Smooth muscle cell (in vitro differentiated cells): ENCODE results near the gene BEX4. TPM values are rescaled to one million over a fixed set of nuclear protein-coding genes. Genes with fewer than 3 reads are reported as not detected.
"Not testable (repeated sequence)": the region's sequence is repeated elsewhere in the genome, so short reads cannot be mapped to it uniquely, and the experiment has no call there.

Source experiments
- DNase-seq: peaks from one replicate; lab custom pipeline; 2025; ENCODE audit not compliant: unreplicated experiment; lab: John Stamatoyannopoulos, UW
- H2AFZ ChIP-seq: fragments of 200-600 bp; sonication (generic); 2 replicates; pipeline ENCODE4 v1.6.0; 2016; ENCODE audit warnings: antibody characterized with exemption, low read depth, mild to moderate bottlenecking
- H3F3A ChIP-seq: fragments of 200-600 bp; sonication (generic); 2 replicates; pipeline ENCODE4 v1.6.0; 2017; ENCODE audit warnings: antibody characterized with exemption, low read depth
- H3K27ac ChIP-seq: fragments of 200-600 bp; sonication (generic); 2 replicates; pipeline ENCODE4 v1.5.1; 2016; ENCODE audit warnings: low read depth, mild to moderate bottlenecking
- H3K27me3 ChIP-seq: fragments of 200-600 bp; sonication (generic); 2 replicates; pipeline ENCODE4 v1.6.1; 2016; ENCODE audit warnings: low read depth, mild to moderate bottlenecking
- H3K36me3 ChIP-seq: fragments of 200-600 bp; sonication (generic); 2 replicates; pipeline ENCODE4 v1.5.1; 2016; ENCODE audit warnings: low read depth
- H3K4me1 ChIP-seq: fragments of 200-600 bp; sonication (generic); 2 replicates; pipeline ENCODE4 v1.5.1; 2016; ENCODE audit warnings: low read depth
- H3K4me2 ChIP-seq: fragments of 200-600 bp; sonication (generic); 2 replicates; pipeline ENCODE4 v1.6.0; 2016; ENCODE audit warnings: mild to moderate bottlenecking
- H3K4me3 ChIP-seq: fragments of 200-600 bp; sonication (generic); 2 replicates; pipeline ENCODE4 v1.5.1; 2016; ENCODE audit warnings: mild to moderate bottlenecking
- H3K79me2 ChIP-seq: fragments of 200-600 bp; sonication (generic); 2 replicates; pipeline ENCODE4 v1.6.0; 2016; ENCODE audit warnings: low read depth, mild to moderate bottlenecking
- H3K9ac ChIP-seq: fragments of 200-600 bp; sonication (generic); 2 replicates; pipeline ENCODE4 v1.6.0; 2016; ENCODE audit warnings: low read depth
- H3K9me3 ChIP-seq: fragments of 200-600 bp; sonication (generic); replicated peaks from 2 replicates; pipeline ENCODE4 v1.5.1; 2016; ENCODE audit warnings: low read depth
- H4K20me1 ChIP-seq: fragments of 200-600 bp; sonication (generic); 2 replicates; pipeline ENCODE4 v1.6.0; 2016; ENCODE audit warnings: low read depth
- CTCF ChIP-seq: fragments of 200-600 bp; sonication (generic); IDR thresholded peaks from 2 replicates; pipeline ENCODE4 v1.5.1; 2017; ENCODE audit warnings: borderline replicate concordance, mild to moderate bottlenecking, antibody characterized with exemption; ENCODE audit not compliant: insufficient read depth, poor library complexity, severe bottlenecking
- WGBS: methylation state at CpG from one replicate; pipeline ENCODE4 v1.1.7; 2016; ENCODE audit warnings: low lambda C conversion rate; 5-methylcytosine and 5-hydroxymethylcytosine counted together
- polyA plus RNA-seq: library from polyadenylated mRNA; unstranded; fragments of >200 nt; fragmentation: Nextera tagmentation; extraction: Ambion mirVana; gene quantifications from 2 replicates; pipeline ENCODE4 v1.2.1, GENCODE V29; 2016
- total RNA-seq: library from RNA; depleted of rRNA; stranded (reverse); fragments of >200 nt; gene quantifications from 2 replicates; pipeline ENCODE4 v1.2.3, GENCODE V29; 2014

The BEX4 gene
- total and polyA plus RNA-seq, 2 experiments from 2014 or later, result 48.7 to 107 TPM

GRCh38 chrX:103220511-103221323 is 5.8 kb downstream of the BEX4 start:
- Histone ChIP-seq H3K4me1 (no peaks in the 10 kb centered on the region), H4K20me1 (no peaks in the 10 kb centered on the region), H3K4me2 (no peak overlapping the region), H3K27me3 (no peaks in the 10 kb centered on the region), H2AFZ (no peak overlapping the region), H3K36me3 (no peaks in the 10 kb centered on the region), H3K9me3 (no peaks in the 10 kb centered on the region), H3K4me3 (no peak overlapping the region), H3F3A (no peaks in the 10 kb centered on the region), H3K27ac (no peak overlapping the region), H3K9ac (no peak overlapping the region), H3K79me2 (no peaks in the 10 kb centered on the region)
- DNase-seq, result no peak
- WGBS, result 94% methylated on average over 39 of the region's 39 CpGs
- no peak for TF ChIP-seq CTCF

- H3K9me3 ChIP-seq, H3K4me2 ChIP-seq, H2AFZ ChIP-seq, H4K20me1 ChIP-seq, H3K27me3 ChIP-seq, H3K36me3 ChIP-seq, H3K4me1 ChIP-seq, H3K4me3 ChIP-seq, H3K79me2 ChIP-seq, H3K27ac ChIP-seq, DNase-seq, H3F3A ChIP-seq, H3K9ac ChIP-seq: not testable (repeated sequence)
- WGBS, result 86% methylated on average over 4 of the region's 4 CpGs
These were observed 11.0 kb downstream of the BEX4 start for GRCh38 chrX:103225918-103226317.

GRCh38 chrX:103233263-103233662 is 18.4 kb downstream of the BEX4 start:
- H3K9ac ChIP-seq, result no peak overlapping the region
- no peak overlapping the region for H3K4me3 ChIP-seq
- WGBS, result 72% methylated on average over 2 of the region's 2 CpGs
- H2AFZ ChIP-seq, result no peak overlapping the region
- H3K27me3 ChIP-seq, result no peaks in the 10 kb centered on the region
- no peaks in the 10 kb centered on the region for H4K20me1 ChIP-seq
- H3F3A ChIP-seq, result no peaks in the 10 kb centered on the region
- no peak overlapping the region for H3K27ac ChIP-seq
- H3K9me3 ChIP-seq, result no peaks in the 10 kb centered on the region
- H3K4me2 ChIP-seq, result no peak overlapping the region
- no peak for TF ChIP-seq CTCF
- DNase-seq, result no peak
- no peaks in the 10 kb centered on the region for H3K36me3 ChIP-seq
- H3K4me1 ChIP-seq, result no peaks in the 10 kb centered on the region
- H3K79me2 ChIP-seq, result no peaks in the 10 kb centered on the region

- Histone ChIP-seq H3K9me3 (no peaks in the 10 kb centered on the region), H3K27me3 (no peaks in the 10 kb centered on the region), H3K4me2 (no peak overlapping the region), H3K4me3 (no peak overlapping the region), H3F3A (no peaks in the 10 kb centered on the region), H4K20me1 (no peaks in the 10 kb centered on the region), H3K79me2 (no peaks in the 10 kb centered on the region), H3K9ac (no peak overlapping the region), H3K27ac (no peak overlapping the region), H3K36me3 (no peaks in the 10 kb centered on the region), H3K4me1 (no peaks in the 10 kb centered on the region), H2AFZ (no peak overlapping the region)
- DNase-seq, result no peak
- WGBS, result 55% methylated on average over 1 of the region's 1 CpG
- TF ChIP-seq CTCF, result no peak
These were observed 20.0 kb downstream of the BEX4 start for GRCh38 chrX:103234869-103235268.

GRCh38 chrX:103235608-103236007 is 20.7 kb downstream of the BEX4 start:
- DNase-seq, H3K79me2 ChIP-seq, H3K4me2 ChIP-seq, H4K20me1 ChIP-seq, H3K9me3 ChIP-seq, H2AFZ ChIP-seq, H3K36me3 ChIP-seq, H3K27me3 ChIP-seq, H3F3A ChIP-seq, H3K4me1 ChIP-seq, H3K27ac ChIP-seq, H3K9ac ChIP-seq, H3K4me3 ChIP-seq: not testable (repeated sequence)
- 24% methylated on average over 2 of the region's 2 CpGs for WGBS
